ENCODE data around the gene NPR2. TPM values are rescaled to one million over a fixed set of nuclear protein-coding genes. Genes with fewer than 3 reads are reported as not detected.

Gene NPR2
- 5.1 and 7.9 TPM in 2 replicates for total RNA-seq

DNA sequence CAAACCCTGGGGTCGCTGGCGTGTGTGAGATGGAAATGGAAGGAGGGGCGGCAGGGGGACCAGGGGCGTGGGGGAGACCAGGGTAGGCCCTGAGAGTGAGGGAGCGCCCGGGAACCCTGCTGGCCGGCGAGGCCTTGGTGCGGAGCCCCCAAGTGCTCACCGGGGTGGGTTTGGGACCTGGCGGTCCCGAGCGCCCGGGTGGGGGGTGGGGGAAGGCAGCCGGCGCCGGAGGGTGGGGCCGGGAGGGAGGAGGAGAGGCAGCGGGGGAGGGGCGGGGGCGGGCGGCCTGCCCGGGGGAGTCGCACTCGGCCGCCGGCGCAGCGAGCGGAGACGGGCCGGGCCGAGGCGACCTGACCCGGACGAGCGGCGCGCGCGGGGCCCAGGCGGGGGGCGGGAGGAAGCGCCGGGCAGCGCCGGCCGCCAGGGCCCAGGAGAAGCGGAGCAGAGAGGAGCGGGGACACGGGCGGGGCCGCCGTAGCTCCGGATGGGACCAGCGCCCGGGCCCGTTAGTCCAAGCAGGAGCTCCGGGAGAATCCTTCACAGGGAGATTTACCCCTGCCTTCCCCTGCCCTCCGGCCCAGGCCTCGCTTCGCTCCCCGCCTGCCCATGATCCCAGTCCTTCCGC, at the start of gene NPR2:
Gene NPR2 (plus strand): TSS at position 295 of the 625 bp plus-strand sequence. CDS start 818 bp downstream, outside the sequence.

GRCh38 chr9:35748858-35749514, 42.4 kb upstream of the NPR2 start, which contains the start of the genes GBA2 and RGP1:
TSS of gene GBA2 (minus strand) at chr9:35749228. CDS start at chr9:35748704, 524 bp downstream.
TSS of gene RGP1 (plus strand) at chr9:35749287. CDS start at chr9:35749756, 469 bp downstream.

DNA sequence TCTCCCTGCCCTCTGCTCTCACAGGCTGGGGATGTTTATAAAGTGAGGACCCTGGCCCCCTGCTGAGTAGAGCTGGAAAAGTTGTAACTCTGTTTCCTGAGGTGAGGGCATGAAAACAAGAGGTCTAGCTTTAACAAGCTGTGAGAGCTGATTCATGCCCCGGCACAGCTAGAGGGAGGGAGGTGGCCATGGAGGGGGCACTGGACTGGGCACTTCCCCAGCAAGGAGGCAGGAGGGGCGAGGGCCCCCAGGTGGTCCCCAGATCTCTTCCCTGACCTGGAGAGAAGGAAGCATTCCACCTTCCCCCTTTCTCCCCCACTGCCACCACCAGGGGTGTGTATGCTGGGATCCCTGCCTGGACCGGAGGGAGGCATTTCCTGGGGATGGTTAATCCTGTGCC, 37.1 kb upstream of the NPR2 start, which contains the start of gene MSMP:
Gene MSMP (minus strand): TSS at position 13 of the 400 bp plus-strand sequence. CDS start 147 bp downstream, outside the sequence.

GRCh38 chr9:35812025-35812602, 20.7 kb downstream of the NPR2 start, which contains the start of gene SPAG8:
TSS of gene SPAG8 (minus strand) at chr9:35812262. CDS start at chr9:35812147, 115 bp downstream.

DNA sequence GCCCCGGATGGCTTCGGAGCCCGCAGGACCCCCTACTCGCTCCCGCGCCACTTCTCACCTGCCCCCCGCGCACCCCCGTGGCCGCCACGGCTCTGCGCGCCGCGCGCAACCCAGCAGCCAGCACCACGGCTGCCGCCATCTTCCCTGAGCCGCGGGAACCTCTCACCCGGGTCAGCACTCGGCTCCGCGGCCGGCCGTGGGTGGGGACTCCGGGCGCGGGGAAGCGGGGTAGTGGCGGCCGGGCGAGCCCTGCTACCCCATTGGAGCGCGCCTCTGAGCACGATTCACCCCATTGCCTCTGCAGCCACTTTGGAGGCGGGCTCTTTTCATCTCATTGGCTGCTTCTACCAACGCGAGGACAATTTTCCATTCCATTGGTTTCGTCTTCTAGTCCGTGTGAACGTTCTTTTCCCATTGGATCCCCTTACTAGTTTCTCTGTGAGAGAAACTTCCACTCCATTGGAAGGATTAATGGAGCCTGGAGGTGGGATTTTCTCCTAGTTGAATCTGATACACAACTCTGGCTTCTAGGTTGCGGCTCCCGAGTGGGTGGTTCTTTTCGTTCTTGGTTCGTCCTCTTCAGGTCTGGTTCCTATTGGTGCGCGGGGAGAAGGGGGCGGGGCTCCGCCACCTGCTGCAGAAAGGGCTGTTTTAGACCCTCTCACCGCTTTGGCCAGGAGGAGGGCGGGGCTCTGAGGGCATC, 23.6 kb downstream of the NPR2 start, which contains the start of gene HINT2:
Gene HINT2 (minus strand): TSS at position 202 of the 703 bp plus-strand sequence. CDS start 63 bp downstream, at position 139.

GRCh38 chr9:35828716-35829083, 37.3 kb downstream of the NPR2 start, which contains the start of gene FAM221B:
TSS of gene FAM221B (minus strand) at chr9:35828732. CDS start at chr9:35826161, 2,571 bp downstream.

DNA sequence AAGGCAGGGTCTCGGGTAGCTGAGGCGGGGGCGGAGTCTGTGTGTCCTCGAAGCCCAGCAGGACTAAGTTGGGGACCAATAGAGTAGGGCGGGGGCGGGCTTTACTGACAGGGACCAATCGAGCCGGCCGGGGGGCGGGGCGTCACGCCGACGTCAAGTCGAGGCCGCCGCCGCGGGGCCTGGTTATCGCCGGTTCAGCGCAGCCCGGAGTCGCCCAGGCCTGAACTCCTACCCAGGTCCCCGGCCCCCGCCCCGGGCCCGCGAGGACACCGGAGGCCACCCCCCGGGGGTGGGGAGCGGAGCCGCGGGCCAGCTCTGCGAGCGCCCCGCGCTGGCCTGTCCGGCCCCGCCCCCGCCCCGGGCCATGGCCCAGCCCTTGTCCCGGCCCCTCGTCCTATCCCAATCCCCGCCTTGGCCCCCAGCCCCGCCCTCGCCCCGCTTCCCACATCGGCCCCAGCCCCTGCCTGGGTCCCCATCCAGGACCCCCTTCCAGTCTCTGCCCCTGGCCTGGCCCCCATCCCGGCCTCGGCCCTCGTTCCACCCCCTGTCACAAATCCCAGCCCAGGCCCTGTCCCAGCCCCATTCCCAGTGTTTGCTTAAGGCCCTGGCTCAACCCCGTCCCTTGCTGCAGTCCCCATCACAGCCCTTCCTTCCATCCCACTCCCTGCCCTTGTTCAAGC, 37.8 kb downstream of the NPR2 start, which contains the start of gene TMEM8B:
Gene TMEM8B (plus strand): TSS at position 145 of the 680 bp plus-strand sequence. CDS start 220 bp downstream, at position 365.

Other genes starting within 250 kb of the NPR2 start
- 9.2 and 10.3 TPM in 2 replicates for gene TESK1, start 186.3 kb upstream of the NPR2 start, total RNA-seq
- gene CD72, start 173.2 kb upstream of the NPR2 start, total RNA-seq = not detected in 2 replicates
- gene SIT1, start 140.7 kb upstream of the NPR2 start, total RNA-seq = not detected in 2 replicates
- gene RMRP, start 133.6 kb upstream of the NPR2 start, total RNA-seq = 1,920 and 1,967 TPM in 2 replicates
- 13.1 and 25.2 TPM in 2 replicates for gene CCDC107, start 133.3 kb upstream of the NPR2 start, total RNA-seq
- gene ARHGEF39, start 126.4 kb upstream of the NPR2 start, total RNA-seq = 3.1 and 3.5 TPM in 2 replicates
- gene CA9, start 117.7 kb upstream of the NPR2 start, total RNA-seq = not detected in 2 replicates
- 6.3 and 13.4 TPM in 2 replicates for gene TPM2, start 101.7 kb upstream of the NPR2 start, total RNA-seq
- gene TLN1, start 59.4 kb upstream of the NPR2 start, total RNA-seq = 266 and 304 TPM in 2 replicates
- 74.7 and 85.8 TPM in 2 replicates for gene CREB3, start 58.9 kb upstream of the NPR2 start, total RNA-seq
- gene GBA2, start 42.4 kb upstream of the NPR2 start, total RNA-seq = 26.6 and 29.1 TPM in 2 replicates
- 11.1 and 12.1 TPM in 2 replicates for gene RGP1, start 42.3 kb upstream of the NPR2 start, total RNA-seq
- gene MSMP, start 37.3 kb upstream of the NPR2 start, total RNA-seq = 1.0 and 3.6 TPM in 2 replicates
- 0.20 TPM in 1 of 2 replicates, not detected in the other for gene SPAG8, start 20.7 kb downstream of the NPR2 start, total RNA-seq
- gene HINT2, start 23.5 kb downstream of the NPR2 start, total RNA-seq = 17.2 and 20.4 TPM in 2 replicates
- not detected in 2 replicates for gene FAM221B, start 37.1 kb downstream of the NPR2 start, total RNA-seq
- 0.27 and 0.79 TPM in 2 replicates for gene TMEM8B, start 37.6 kb downstream of the NPR2 start, total RNA-seq
- not detected in 2 replicates for gene OR13J1, start 78.8 kb downstream of the NPR2 start, total RNA-seq
- 0.69 and 2.0 TPM in 2 replicates for gene HRCT1, start 114.6 kb downstream of the NPR2 start, total RNA-seq
- gene SPAAR, start 117.9 kb downstream of the NPR2 start, total RNA-seq = 26.6 and 26.8 TPM in 2 replicates
- not detected in 2 replicates for gene OR2S2, start 166.6 kb downstream of the NPR2 start, total RNA-seq
- gene RECK, start 245.3 kb downstream of the NPR2 start, total RNA-seq = 9.1 and 10.6 TPM in 2 replicates

Data from mammary microvascular endothelial cell (primary cell).